Omental fat pad (tissue), 4 donors: ENCODE measurements around the gene CNTN1. TPM values are rescaled to one million over a fixed set of nuclear protein-coding genes. Genes with fewer than 3 reads are reported as not detected.
"Not testable (repeated sequence)": the region's sequence is repeated elsewhere in the genome, so short reads cannot be mapped to it uniquely, and the experiment has no call there.

Experiments
- ATAC-seq: fragments of 150-250 bp; one replicate; pipeline ENCODE4 v1.9.1; 2016; ENCODE audit warnings: mild to moderate bottlenecking, moderate library complexity; ENCODE audit not compliant: low FRiP score
- DNase-seq: peaks from one replicate; pipeline ENCODE4 v3.0.0-alpha.2; 2019; ENCODE audit warnings: low spot score
- total RNA-seq, 4 donors: library from RNA; depleted of rRNA; stranded (reverse); fragments of >200 nt; gene quantifications; one replicate each; pipeline ENCODE4 v1.1.0, GENCODE V29; 2016
- TF ChIP-seq, protein P1 (sequence below), 3 donors: fragments of 450-650 bp; IDR thresholded peaks; one replicate each; pipeline ENCODE4 v1.5.1; 2016 to 2017; ENCODE audit warnings: antibody characterized with exemption in 3 of 3, mild to moderate bottlenecking in 3 of 3, moderate library complexity in 2 of 3

CNTN1 gene
- total RNA-seq, 4 donors from 2014 or later, result 1.1 to 3.6 (median 1.5) TPM

DNA sequence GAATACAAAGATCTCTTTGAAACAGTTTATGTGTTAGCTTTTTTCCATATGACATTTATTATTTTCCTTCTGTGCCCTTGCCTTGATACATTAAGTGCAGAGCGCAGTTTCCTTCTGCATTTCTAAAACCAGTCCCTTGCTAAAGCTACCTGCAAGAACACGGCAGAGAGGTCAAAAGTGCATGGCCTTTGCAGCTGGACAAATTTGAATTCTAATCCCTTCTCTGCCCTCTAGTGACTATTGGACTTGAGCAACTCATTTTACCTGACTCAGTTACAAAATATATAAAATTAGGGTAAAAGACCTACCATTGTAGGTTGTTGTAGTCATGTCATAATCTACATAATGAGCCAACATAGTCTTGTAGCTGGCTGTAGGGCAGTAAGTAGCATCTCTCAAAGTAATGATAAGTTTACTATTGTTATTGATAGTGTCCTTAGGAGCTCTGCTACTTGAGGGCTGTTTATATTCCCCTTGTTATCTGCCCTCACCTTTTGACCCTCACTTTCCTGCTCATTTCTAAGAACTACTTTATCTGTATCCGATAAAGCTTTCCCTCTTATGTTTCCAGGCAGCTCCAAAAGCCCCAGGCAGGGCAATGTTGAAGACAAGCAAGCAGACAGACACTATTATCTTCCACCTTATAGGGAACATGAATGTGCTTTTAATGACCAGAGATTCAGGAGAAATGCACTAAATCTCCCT, 375.9 kb downstream of the CNTN1 start:
- ATAC-seq (no peak), DNase-seq (no peak)
- TF ChIP-seq, protein P1, sequence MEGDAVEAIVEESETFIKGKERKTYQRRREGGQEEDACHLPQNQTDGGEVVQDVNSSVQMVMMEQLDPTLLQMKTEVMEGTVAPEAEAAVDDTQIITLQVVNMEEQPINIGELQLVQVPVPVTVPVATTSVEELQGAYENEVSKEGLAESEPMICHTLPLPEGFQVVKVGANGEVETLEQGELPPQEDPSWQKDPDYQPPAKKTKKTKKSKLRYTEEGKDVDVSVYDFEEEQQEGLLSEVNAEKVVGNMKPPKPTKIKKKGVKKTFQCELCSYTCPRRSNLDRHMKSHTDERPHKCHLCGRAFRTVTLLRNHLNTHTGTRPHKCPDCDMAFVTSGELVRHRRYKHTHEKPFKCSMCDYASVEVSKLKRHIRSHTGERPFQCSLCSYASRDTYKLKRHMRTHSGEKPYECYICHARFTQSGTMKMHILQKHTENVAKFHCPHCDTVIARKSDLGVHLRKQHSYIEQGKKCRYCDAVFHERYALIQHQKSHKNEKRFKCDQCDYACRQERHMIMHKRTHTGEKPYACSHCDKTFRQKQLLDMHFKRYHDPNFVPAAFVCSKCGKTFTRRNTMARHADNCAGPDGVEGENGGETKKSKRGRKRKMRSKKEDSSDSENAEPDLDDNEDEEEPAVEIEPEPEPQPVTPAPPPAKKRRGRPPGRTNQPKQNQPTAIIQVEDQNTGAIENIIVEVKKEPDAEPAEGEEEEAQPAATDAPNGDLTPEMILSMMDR (IDR thresholded peaks at IDR 0.05), result no peak

DNA sequence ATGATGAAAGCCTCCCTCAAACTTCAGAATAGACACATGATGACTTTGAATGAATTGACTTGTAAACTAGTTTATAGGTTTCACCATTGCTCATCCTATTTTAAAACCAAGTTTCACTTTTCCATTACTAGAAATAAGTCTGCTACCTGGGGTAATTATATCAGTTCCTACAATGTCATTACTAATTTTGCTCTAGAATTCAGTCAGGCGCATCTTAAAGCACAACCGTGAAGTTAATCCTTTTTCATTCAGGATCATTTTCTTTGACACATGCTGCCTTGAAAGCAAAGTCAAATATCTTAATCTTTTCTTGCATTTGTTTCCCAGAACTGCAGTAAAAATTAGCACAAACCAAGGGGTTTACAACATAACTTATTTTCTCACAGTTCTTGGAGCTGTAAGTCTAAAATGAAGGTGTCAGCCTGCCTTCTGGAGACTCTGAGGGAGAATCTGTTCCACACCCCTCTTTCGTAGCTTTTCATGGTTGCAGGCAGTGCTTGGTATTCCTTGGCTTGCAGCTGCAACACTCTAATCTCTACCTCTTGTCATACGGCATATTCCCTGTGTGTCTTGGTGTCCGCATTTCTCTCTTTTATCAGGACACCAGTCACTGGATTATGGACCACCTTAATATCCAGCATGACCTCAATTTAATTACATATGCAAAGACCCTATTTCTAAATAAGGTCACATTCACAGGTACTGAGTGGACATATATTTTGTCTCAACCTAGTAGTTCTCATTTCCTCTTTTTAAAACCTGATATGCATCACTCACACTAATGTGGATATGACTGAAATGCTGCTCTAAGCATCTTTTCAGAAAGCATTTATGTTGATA, 381.6 kb downstream of the CNTN1 start:
- TF ChIP-seq, protein P1 (IDR thresholded peaks at IDR 0.05), result no peak
- no peak for ATAC-seq

DNA sequence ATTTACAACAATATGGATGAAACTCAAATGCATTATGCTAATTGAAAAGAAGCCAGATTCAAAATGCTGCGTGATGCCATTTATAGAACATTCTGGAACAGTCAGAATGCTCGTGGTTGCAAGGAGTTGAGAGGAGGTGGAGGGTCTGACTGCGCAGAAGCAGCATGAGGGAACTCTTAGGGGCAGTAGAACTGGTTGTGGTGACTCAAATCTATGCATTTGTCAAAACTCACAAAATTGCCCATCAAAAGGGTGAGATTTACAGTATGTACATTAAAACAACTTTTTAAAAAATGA, 382.2 kb downstream of the CNTN1 start:
- DNase-seq, result no peak
- no peak for ATAC-seq
- TF ChIP-seq, protein P1 (IDR thresholded peaks at IDR 0.05), result no peak

More for the DNA sequence above, 381.6 kb downstream of the CNTN1 start:
- no peak for DNase-seq

DNA sequence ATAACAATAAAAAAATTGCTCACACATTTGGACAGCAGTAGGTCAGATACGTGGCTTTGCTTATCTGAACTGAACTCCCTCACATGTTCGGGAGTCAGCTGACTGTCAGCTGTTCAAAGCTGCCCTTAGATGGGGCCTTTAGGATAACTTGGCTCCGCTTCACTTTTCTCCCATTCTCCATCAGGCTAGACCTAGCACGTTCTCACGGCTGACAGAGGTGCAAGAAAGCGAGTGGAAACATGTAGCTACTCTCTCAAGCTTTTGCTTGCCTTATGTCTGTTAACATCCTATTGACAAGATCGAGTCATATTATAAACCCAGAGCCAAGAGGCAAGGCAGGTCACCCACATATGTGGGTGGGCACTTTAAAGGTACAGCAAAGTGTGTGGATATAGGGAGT, 383.9 kb downstream of the CNTN1 start:
- DNase-seq (no peak), ATAC-seq (no peak)
- TF ChIP-seq, protein P1 (IDR thresholded peaks at IDR 0.05), result no peak

DNA sequence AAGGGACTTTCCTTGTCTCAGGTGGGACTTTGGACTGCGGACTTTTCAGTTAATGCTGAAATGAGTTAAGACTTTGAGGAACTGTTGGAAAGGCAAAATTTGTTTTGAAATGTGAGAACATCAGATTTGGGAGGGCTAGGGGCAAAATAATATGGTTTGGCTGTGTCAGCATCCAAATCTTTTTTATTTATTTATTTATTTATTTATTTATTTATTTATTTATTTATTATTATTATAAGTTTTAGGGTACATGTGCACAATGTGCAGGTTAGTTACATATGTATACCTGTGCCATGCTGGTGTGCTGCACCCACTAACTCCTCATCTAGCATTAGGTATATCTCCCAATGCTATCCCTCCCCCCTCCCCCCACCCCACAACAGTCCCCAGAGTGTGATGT, 389.0 kb downstream of the CNTN1 start:
- not testable (repeated sequence) for DNase-seq, ATAC-seq

DNA sequence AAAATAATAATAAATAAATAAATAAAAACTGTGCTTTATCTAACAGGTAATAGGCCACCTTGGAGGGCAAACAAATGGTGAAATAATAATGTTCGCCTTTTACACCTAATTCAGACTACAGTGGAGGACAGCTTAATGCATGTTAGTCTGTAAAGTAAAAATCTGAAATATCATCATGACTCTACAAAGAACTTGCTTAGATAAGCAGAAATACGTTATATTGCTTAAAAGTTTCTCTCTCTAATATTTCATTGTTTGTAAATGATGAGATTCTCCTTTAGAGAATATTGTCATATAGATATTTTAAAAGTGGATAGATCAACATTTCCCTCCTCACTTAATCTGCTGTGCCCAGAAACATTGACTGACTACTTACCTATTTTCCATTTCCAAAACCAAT, 397.2 kb downstream of the CNTN1 start:
- ATAC-seq (no peak), DNase-seq (no peak)
- TF ChIP-seq, protein P1 (IDR thresholded peaks at IDR 0.05), result no peak

DNA sequence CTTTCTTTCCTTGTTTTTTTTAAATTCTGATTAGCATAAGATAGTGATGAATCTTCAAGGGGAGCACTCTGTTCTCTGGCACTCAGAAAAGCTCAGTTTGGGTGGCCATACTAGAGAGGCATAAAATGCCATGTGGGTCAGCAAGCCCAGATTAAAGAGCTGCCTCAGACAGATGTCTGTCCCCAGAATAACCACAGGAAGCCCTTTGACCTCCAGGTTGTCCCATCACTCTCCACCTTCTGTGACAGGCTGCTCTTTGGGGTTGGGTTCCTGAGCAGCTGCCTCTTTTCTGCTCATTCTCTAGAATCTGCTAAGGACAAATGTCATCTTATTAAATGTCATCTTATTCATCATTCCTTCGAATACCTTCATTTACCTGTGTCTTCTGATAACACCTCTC, 399.9 kb downstream of the CNTN1 start:
- ATAC-seq (no peak), DNase-seq (no peak)

More for the DNA sequence above, 399.9 kb downstream of the CNTN1 start:
- TF ChIP-seq, protein P1 (IDR thresholded peaks at IDR 0.05), result no peak
